ENCODE measurements around the gene KIF17. TPM values are rescaled to one million over a fixed set of nuclear protein-coding genes. Genes with fewer than 3 reads are reported as not detected.

Gene KIF17
- total RNA-seq, 1 donor = 2.2 TPM

GRCh38 chr1:20662110-20662475 is 55.7 kb downstream of the KIF17 start:
- no peak for TF ChIP-seq CTCF (IDR thresholded peaks at IDR 0.05; ENCODE audit: insufficient read depth, low read depth, low read length)
- peak overlapping the region; percentile 97 for H3K4me3 ChIP-seq (ENCODE audit: low read depth, low read length)
- DNase-seq (ENCODE audit: low read depth) = no peak

GRCh38 chr1:20661207-20662109 is 56.3 kb downstream of the KIF17 start, which contains the start of gene DDOST:
TSS of gene DDOST (minus strand) at chr1:20661369. CDS start at chr1:20661350, 19 bp downstream.
- peak; percentile 97 for DNase-seq (ENCODE audit: low read depth)
- H3K4me3 ChIP-seq (ENCODE audit: low read depth, low read length) = peak within 1 kb of the TSS; percentile 97
- TF ChIP-seq CTCF (IDR thresholded peaks at IDR 0.05; ENCODE audit: insufficient read depth, low read depth, low read length) = peak; percentile 41

GRCh38 chr1:20660847-20661206 is 57.0 kb downstream of the KIF17 start:
- DNase-seq (ENCODE audit: low read depth) = no peak
- TF ChIP-seq CTCF (IDR thresholded peaks at IDR 0.05; ENCODE audit: insufficient read depth, low read depth, low read length) = no peak
- H3K4me3 ChIP-seq (ENCODE audit: low read depth, low read length) = peak overlapping the region; percentile 97

- DNase-seq (ENCODE audit: low read depth) = no peak
- TF ChIP-seq CTCF (IDR thresholded peaks at IDR 0.05; ENCODE audit: insufficient read depth, low read depth, low read length) = no peak
- H3K4me3 ChIP-seq (ENCODE audit: low read depth, low read length) = peak overlapping the region; percentile 97
These were observed 57.4 kb downstream of the KIF17 start for GRCh38 chr1:20660363-20660762.

GRCh38 chr1:20658166-20658915 is 59.5 kb downstream of the KIF17 start:
- TF ChIP-seq CTCF (IDR thresholded peaks at IDR 0.05; ENCODE audit: insufficient read depth, low read depth, low read length) = no peak
- no peak for DNase-seq (ENCODE audit: low read depth)
- no peak overlapping the region for H3K4me3 ChIP-seq (ENCODE audit: low read depth, low read length)

GRCh38 chr1:20657024-20657423 is 60.8 kb downstream of the KIF17 start:
- no peak overlapping the region for H3K4me3 ChIP-seq (ENCODE audit: low read depth, low read length)
- no peak for TF ChIP-seq CTCF (IDR thresholded peaks at IDR 0.05; ENCODE audit: insufficient read depth, low read depth, low read length)
- DNase-seq (ENCODE audit: low read depth) = no peak
